ENCODE measurements around the gene NCAM1.

The NCAM1 gene

GRCh38 chr11:113277907-113278306 lies 316.7 kb downstream of the NCAM1 start:
- Histone ChIP-seq H3K9ac (ENCODE audit: low read depth, low read length) (no peak overlapping the region), H3K4me1 (ENCODE audit: insufficient read depth, low read length) (no peaks in the 10 kb centered on the region; the same call in 1 of the 2 replicates), H3K36me3 (ENCODE audit: insufficient read depth, low read depth, low read length) (no peaks in the 10 kb centered on the region), H3K27me3 (ENCODE audit: insufficient read depth, low read length) (no peaks in the 10 kb centered on the region; the same call in 1 of the 2 replicates), H3K4me3 (ENCODE audit: low read length) (no peak overlapping the region), H3K9me3 (ENCODE audit: insufficient read depth, low read depth, low read length) (no peaks in the 10 kb centered on the region), H3K27ac (ENCODE audit: low read length) (no peak overlapping the region)

GRCh38 chr11:113278481-113278880 lies 317.3 kb downstream of the NCAM1 start:
- H3K4me1 ChIP-seq (ENCODE audit: insufficient read depth, low read length) = no peaks in the 10 kb centered on the region; the same call in 1 of the 2 replicates

GRCh38 chr11:113278925-113279324 lies 317.7 kb downstream of the NCAM1 start:
- Histone ChIP-seq H3K4me1 (ENCODE audit: insufficient read depth, low read length) (no peaks in the 10 kb centered on the region; the same call in 1 of the 2 replicates), H3K4me3 (ENCODE audit: low read length) (no peak overlapping the region), H3K9me3 (ENCODE audit: insufficient read depth, low read depth, low read length) (no peaks in the 10 kb centered on the region), H3K36me3 (ENCODE audit: insufficient read depth, low read depth, low read length) (no peaks in the 10 kb centered on the region), H3K9ac (ENCODE audit: low read depth, low read length) (no peak overlapping the region), H3K27ac (ENCODE audit: low read length) (no peak overlapping the region), H3K27me3 (ENCODE audit: insufficient read depth, low read length) (no peaks in the 10 kb centered on the region; the same call in 1 of the 2 replicates)

More at GRCh38 chr11:113278481-113278880, 317.3 kb downstream of the NCAM1 start:
- no peaks in the 10 kb centered on the region; the same call in 1 of the 2 replicates for H3K27me3 ChIP-seq (ENCODE audit: insufficient read depth, low read length)
- no peak overlapping the region for H3K9ac ChIP-seq (ENCODE audit: low read depth, low read length)
- H3K4me3 ChIP-seq (ENCODE audit: low read length) = no peak overlapping the region
- no peaks in the 10 kb centered on the region for H3K36me3 ChIP-seq (ENCODE audit: insufficient read depth, low read depth, low read length)
- no peak overlapping the region for H3K27ac ChIP-seq (ENCODE audit: low read length)
- no peaks in the 10 kb centered on the region for H3K9me3 ChIP-seq (ENCODE audit: insufficient read depth, low read depth, low read length)

DNA sequence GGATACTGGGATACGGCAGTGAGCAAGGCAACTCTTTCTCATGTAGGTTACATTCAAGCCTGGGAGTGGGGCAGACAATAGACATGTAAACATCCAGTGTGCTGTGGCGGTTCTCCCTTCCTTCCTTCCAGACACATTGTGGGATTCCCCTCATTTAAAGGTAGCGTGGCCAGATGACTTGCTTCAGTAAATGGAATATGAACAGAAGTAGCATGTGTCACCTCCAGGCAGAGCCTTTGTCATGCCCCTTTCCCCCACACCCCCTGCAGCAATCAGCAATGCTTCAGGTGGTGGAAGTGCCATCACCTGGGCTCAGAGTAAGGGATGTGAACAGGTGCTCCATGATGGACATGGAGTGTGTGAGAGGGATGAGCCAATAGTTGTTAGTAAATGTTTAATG lies 318.4 kb downstream of the NCAM1 start:
- Histone ChIP-seq H3K27ac (ENCODE audit: low read length) (no peak overlapping the region), H3K27me3 (ENCODE audit: insufficient read depth, low read length) (no peaks in the 10 kb centered on the region; the same call in 1 of the 2 replicates), H3K9ac (ENCODE audit: low read depth, low read length) (no peak overlapping the region), H3K9me3 (ENCODE audit: insufficient read depth, low read depth, low read length) (no peaks in the 10 kb centered on the region), H3K36me3 (ENCODE audit: insufficient read depth, low read depth, low read length) (no peaks in the 10 kb centered on the region), H3K4me1 (ENCODE audit: insufficient read depth, low read length) (no peaks in the 10 kb centered on the region; the same call in 1 of the 2 replicates), H3K4me3 (ENCODE audit: low read length) (no peak overlapping the region)

DNA sequence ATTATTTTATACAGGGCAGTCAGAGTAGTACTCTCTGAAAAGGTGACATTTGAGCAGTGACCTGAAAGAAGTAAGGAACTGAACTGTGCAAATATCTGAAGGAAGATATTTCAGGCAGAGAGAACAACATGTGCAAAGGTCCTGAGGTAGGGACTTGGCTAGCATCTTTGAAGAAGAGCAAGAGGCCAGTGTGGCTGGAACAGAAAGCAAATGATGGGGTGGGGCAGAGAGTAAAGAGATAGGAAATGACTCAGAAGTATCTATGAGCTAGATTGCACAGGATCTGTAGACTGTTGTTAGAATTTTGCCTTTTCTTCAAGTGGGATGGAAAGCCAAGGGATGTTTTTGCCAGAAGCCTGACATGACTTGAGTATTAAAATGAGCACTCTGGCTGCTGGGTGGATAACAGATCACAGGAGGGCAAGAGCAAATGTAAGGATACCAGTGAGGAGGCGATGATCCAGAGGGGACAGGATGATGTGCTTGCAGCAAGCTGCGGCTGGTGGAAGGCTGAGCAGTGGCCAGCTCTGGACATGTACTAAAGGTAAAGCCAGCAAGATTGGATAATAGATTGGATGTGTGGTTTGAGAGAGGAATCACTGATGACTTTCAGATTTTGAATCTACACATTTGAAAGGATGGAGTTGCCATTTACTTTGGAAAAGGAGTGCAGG lies 320.0 kb downstream of the NCAM1 start:
- H3K27me3 ChIP-seq (ENCODE audit: insufficient read depth, low read length) = no peaks in the 10 kb centered on the region; the same call in 1 of the 2 replicates
- no peak overlapping the region for H3K9ac ChIP-seq (ENCODE audit: low read depth, low read length)
- H3K27ac ChIP-seq (ENCODE audit: low read length) = no peak overlapping the region
- no peak overlapping the region for H3K4me3 ChIP-seq (ENCODE audit: low read length)
- no peaks in the 10 kb centered on the region for H3K36me3 ChIP-seq (ENCODE audit: insufficient read depth, low read depth, low read length)
- H3K9me3 ChIP-seq (ENCODE audit: insufficient read depth, low read depth, low read length) = no peaks in the 10 kb centered on the region
- no peaks in the 10 kb centered on the region for H3K4me1 ChIP-seq (ENCODE audit: insufficient read depth, low read length)

DNA sequence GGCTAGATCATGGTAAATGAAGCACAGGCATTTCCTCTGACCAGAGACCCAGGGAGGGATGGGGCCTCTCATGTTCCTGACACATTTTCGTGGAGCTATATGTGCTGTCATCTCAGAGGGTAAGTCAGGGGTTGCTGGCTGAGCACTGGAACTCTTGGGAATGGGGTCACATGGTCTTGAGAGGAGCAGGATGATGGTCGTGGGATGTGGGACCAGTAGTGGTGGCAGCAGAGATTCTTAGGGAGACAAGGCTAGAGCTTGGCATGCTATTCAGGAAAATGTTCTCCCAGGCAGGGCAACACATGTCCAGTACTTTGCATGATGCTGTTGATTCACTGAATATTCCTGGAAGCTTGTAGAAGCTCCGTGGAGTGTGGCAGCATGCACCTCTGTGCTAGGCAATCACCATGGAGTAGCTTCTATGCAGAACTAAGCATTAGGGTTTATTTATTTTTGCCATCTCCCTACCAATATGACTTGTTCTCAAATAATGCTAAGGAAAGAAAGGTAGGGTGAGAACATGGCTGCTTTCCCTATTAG lies 321.7 kb downstream of the NCAM1 start:
- Histone ChIP-seq H3K9ac (ENCODE audit: low read depth, low read length) (no peak overlapping the region), H3K9me3 (ENCODE audit: insufficient read depth, low read depth, low read length) (no peaks in the 10 kb centered on the region), H3K4me1 (ENCODE audit: insufficient read depth, low read length) (no peaks in the 10 kb centered on the region), H3K4me3 (ENCODE audit: low read length) (no peak overlapping the region), H3K36me3 (ENCODE audit: insufficient read depth, low read depth, low read length) (no peaks in the 10 kb centered on the region), H3K27me3 (ENCODE audit: insufficient read depth, low read length) (no peaks in the 10 kb centered on the region; the same call in 1 of the 2 replicates), H3K27ac (ENCODE audit: low read length) (no peak overlapping the region)

DNA sequence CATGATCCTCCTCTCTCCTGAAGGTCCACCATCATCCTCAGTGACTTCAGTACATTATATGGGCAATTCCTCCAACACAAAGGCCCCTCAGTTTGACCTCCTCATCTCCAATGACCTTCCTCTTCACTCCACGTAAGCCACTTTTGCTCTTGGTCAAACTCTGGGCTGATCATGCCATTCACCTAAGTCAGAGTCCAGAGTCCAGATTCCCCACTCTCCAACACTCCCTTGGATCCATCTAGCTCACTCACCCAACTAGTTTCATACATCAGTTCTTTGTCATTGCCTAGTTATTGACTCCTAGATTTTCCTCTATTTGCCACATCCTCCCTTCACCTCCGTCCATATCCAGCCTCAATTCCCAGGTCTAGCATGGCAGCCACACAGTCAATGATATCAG lies 322.7 kb downstream of the NCAM1 start:
- no peaks in the 10 kb centered on the region; the same call in 1 of the 2 replicates for H3K27me3 ChIP-seq (ENCODE audit: insufficient read depth, low read length)
- H3K9ac ChIP-seq (ENCODE audit: low read depth, low read length) = no peak overlapping the region
- H3K4me1 ChIP-seq (ENCODE audit: insufficient read depth, low read length) = no peaks in the 10 kb centered on the region
- no peak overlapping the region for H3K4me3 ChIP-seq (ENCODE audit: low read length)
- H3K27ac ChIP-seq (ENCODE audit: low read length) = no peak overlapping the region
- no peaks in the 10 kb centered on the region for H3K36me3 ChIP-seq (ENCODE audit: insufficient read depth, low read depth, low read length)
- H3K9me3 ChIP-seq (ENCODE audit: insufficient read depth, low read depth, low read length) = no peaks in the 10 kb centered on the region

- Histone ChIP-seq H3K4me1 (ENCODE audit: insufficient read depth, low read length) (no peaks in the 10 kb centered on the region), H3K9ac (ENCODE audit: low read depth, low read length) (no peak overlapping the region), H3K27me3 (ENCODE audit: insufficient read depth, low read length) (no peaks in the 10 kb centered on the region; the same call in 1 of the 2 replicates), H3K4me3 (ENCODE audit: low read length) (no peak overlapping the region), H3K9me3 (ENCODE audit: insufficient read depth, low read depth, low read length) (no peaks in the 10 kb centered on the region), H3K36me3 (ENCODE audit: insufficient read depth, low read depth, low read length) (no peaks in the 10 kb centered on the region), H3K27ac (ENCODE audit: low read length) (no peak overlapping the region)
Measured at GRCh38 chr11:113286009-113286408, 324.8 kb downstream of the NCAM1 start.

GRCh38 chr11:113286509-113287497 lies 325.6 kb downstream of the NCAM1 start:
- Histone ChIP-seq H3K27me3 (ENCODE audit: insufficient read depth, low read length) (no peaks in the 10 kb centered on the region; the same call in 1 of the 2 replicates), H3K27ac (ENCODE audit: low read length) (no peak overlapping the region), H3K36me3 (ENCODE audit: insufficient read depth, low read depth, low read length) (no peaks in the 10 kb centered on the region), H3K9ac (ENCODE audit: low read depth, low read length) (no peak overlapping the region), H3K4me3 (ENCODE audit: low read length) (no peak overlapping the region), H3K9me3 (ENCODE audit: insufficient read depth, low read depth, low read length) (no peaks in the 10 kb centered on the region), H3K4me1 (ENCODE audit: insufficient read depth, low read length) (no peaks in the 10 kb centered on the region)

GRCh38 chr11:113287801-113288200 lies 326.6 kb downstream of the NCAM1 start:
- no peak overlapping the region for H3K27ac ChIP-seq (ENCODE audit: low read length)
- no peaks in the 10 kb centered on the region for H3K36me3 ChIP-seq (ENCODE audit: insufficient read depth, low read depth, low read length)
- no peak overlapping the region for H3K4me3 ChIP-seq (ENCODE audit: low read length)
- no peaks in the 10 kb centered on the region for H3K4me1 ChIP-seq (ENCODE audit: insufficient read depth, low read length)
- no peaks in the 10 kb centered on the region for H3K9me3 ChIP-seq (ENCODE audit: insufficient read depth, low read depth, low read length)
- no peaks in the 10 kb centered on the region; the same call in 1 of the 2 replicates for H3K27me3 ChIP-seq (ENCODE audit: insufficient read depth, low read length)
- H3K9ac ChIP-seq (ENCODE audit: low read depth, low read length) = no peak overlapping the region

DNA sequence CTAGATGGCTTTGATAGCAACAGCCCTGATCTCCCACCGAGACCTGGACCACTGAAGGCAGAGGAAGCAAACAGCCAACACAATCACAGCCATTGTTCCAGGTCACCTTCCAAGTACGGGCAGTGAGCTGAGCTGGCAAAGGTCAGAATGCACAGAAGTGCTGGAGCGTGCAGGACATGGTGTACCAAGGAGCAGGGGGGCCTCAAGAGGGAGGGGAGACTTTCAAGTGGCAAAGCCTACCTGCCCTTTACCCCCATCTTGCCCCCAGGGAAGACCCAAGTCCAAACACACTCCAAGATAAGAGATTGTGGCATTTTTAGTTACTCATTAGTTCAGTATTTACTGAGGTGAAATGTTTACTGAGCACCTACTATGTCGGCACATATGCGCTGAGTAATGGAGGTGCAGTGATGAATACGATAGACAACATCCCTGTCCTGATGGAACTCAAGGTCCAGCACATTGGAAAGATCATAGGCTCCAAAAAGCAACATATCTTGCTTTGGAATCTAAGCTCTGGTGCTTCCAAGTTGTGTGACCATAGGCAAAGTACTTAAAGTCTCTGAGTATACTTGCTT lies 327.2 kb downstream of the NCAM1 start:
- H3K9ac ChIP-seq (ENCODE audit: low read depth, low read length) = no peak overlapping the region
- no peaks in the 10 kb centered on the region for H3K27me3 ChIP-seq (ENCODE audit: insufficient read depth, low read length)
- no peaks in the 10 kb centered on the region for H3K9me3 ChIP-seq (ENCODE audit: insufficient read depth, low read depth, low read length)
- H3K4me3 ChIP-seq (ENCODE audit: low read length) = no peak overlapping the region
- H3K27ac ChIP-seq (ENCODE audit: low read length) = no peak overlapping the region
- H3K36me3 ChIP-seq (ENCODE audit: insufficient read depth, low read depth, low read length) = no peaks in the 10 kb centered on the region
- H3K4me1 ChIP-seq (ENCODE audit: insufficient read depth, low read length) = no peaks in the 10 kb centered on the region
